ENCODE measurements around the gene DCC. TPM values are rescaled to one million over a fixed set of nuclear protein-coding genes. Genes with fewer than 3 reads are reported as not detected.

DCC gene
- total and polyA plus RNA-seq, 9 of the 15 experiments (the other 6 are each of a cell fraction or from before 2014, with no cell fraction given), result not detected

DNA sequence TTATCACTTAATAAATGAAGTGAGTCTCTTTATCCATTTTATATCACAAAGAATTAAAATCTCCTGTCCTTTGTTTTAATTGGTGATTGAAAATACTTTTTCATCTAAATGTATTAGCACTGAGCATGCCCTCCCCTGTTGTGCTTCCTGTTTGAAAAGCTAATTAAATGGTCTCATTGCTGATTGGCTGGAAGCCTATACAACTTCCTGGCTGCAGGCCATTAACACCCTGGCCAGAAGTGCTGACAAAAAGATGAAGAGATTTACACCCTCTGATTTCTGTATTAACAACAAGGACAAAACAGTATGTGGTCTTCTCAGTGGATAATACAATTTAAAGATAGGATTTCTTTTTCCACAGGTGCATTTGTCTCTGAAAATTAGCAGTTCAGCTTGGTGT lies 548.0 kb downstream of the DCC start (continued):
- TF ChIP-seq, protein P1, sequence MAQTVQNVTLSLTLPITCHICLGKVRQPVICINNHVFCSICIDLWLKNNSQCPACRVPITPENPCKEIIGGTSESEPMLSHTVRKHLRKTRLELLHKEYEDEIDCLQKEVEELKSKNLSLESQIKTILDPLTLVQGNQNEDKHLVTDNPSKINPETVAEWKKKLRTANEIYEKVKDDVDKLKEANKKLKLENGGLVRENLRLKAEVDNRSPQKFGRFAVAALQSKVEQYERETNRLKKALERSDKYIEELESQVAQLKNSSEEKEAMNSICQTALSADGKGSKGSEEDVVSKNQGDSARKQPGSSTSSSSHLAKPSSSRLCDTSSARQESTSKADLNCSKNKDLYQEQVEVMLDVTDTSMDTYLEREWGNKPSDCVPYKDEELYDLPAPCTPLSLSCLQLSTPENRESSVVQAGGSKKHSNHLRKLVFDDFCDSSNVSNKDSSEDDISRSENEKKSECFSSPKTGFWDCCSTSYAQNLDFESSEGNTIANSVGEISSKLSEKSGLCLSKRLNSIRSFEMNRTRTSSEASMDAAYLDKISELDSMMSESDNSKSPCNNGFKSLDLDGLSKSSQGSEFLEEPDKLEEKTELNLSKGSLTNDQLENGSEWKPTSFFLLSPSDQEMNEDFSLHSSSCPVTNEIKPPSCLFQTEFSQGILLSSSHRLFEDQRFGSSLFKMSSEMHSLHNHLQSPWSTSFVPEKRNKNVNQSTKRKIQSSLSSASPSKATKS (CRISPR knock-in tag; IDR thresholded peaks at IDR 0.05), result no peak
- TF ChIP-seq BHLHE40 (IDR thresholded peaks at IDR 0.05; ENCODE audit: low read length), result no peak
- TF ChIP-seq, protein P2, sequence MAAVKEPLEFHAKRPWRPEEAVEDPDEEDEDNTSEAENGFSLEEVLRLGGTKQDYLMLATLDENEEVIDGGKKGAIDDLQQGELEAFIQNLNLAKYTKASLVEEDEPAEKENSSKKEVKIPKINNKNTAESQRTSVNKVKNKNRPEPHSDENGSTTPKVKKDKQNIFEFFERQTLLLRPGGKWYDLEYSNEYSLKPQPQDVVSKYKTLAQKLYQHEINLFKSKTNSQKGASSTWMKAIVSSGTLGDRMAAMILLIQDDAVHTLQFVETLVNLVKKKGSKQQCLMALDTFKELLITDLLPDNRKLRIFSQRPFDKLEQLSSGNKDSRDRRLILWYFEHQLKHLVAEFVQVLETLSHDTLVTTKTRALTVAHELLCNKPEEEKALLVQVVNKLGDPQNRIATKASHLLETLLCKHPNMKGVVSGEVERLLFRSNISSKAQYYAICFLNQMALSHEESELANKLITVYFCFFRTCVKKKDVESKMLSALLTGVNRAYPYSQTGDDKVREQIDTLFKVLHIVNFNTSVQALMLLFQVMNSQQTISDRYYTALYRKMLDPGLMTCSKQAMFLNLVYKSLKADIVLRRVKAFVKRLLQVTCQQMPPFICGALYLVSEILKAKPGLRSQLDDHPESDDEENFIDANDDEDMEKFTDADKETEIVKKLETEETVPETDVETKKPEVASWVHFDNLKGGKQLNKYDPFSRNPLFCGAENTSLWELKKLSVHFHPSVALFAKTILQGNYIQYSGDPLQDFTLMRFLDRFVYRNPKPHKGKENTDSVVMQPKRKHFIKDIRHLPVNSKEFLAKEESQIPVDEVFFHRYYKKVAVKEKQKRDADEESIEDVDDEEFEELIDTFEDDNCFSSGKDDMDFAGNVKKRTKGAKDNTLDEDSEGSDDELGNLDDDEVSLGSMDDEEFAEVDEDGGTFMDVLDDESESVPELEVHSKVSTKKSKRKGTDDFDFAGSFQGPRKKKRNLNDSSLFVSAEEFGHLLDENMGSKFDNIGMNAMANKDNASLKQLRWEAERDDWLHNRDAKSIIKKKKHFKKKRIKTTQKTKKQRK (IDR thresholded peaks at IDR 0.05; ENCODE audit: borderline replicate concordance, low read depth, low read length), result no peak

DNA sequence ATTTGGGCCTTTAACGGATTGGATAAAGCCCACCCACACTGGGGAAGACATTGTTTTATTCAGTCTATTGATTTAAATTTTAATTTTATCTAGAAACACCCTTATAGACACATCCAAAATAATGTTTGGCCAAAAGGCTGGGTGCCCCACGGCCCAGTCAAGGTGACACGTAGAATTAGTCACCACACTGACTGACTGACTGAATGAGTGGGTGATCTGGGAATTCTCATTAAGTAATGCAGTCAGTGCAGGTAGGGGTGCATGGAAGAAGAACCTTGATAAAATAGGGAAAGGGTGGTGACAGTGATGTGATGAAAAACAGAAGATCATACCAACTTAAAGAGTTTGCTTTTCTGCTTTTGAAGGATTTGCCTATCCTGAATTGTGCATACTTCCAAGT lies 554.8 kb downstream of the DCC start:
- Histone ChIP-seq H3K9ac (ENCODE audit: insufficient read depth in 1 of 2, low read depth in 2 of 2, low read length in 2 of 2) (no peak overlapping the region), H3K4me2 (ENCODE audit: insufficient read depth, low read length) (no peak overlapping the region), H3K27ac (ENCODE audit: extremely low read depth, low read depth, low read length) (no peak overlapping the region), H3K27me3 (ENCODE audit: control insufficient read depth in 2 of 2, insufficient read depth in 2 of 2, low read length in 2 of 2) (no peaks in the 10 kb centered on the region), H2AFZ (ENCODE audit: low read depth, low read length) (no peak overlapping the region), H3K4me3 (no peak overlapping the region), H3K9me1 (ENCODE audit: control insufficient read depth, insufficient read depth, low read length) (no peaks in the 10 kb centered on the region), H3K4me1 (replicated peaks in 1 of 2; ENCODE audit: control insufficient read depth in 2 of 2, insufficient read depth in 2 of 2, low read length in 2 of 2) (no peaks in the 10 kb centered on the region), H3K36me3 (ENCODE audit: control insufficient read depth, insufficient read depth, low read length) (no peaks in the 10 kb centered on the region), H3K9me3 (replicated peaks; ENCODE audit: control insufficient read depth, insufficient read depth, low read depth, low read length) (no peaks in the 10 kb centered on the region), H4K20me1 (replicated peaks; ENCODE audit: control insufficient read depth, insufficient read depth, low read length) (no peaks in the 10 kb centered on the region), H3K79me2 (ENCODE audit: control insufficient read depth, insufficient read depth, low read length) (no peaks in the 10 kb centered on the region)
- BruUV-seq (replicated peaks), result no TSS peak
- CTCF ChIA-PET (ENCODE audit: low intra/inter-chr PET ratio), result no interaction called here
- WGBS (ENCODE audit: insufficient coverage, low coverage, missing lambda C conversion rate), result 0% methylated on average over 3 of the region's 3 CpGs
- POLR2A ChIA-PET, result no interaction called here
- no peak for FAIRE-seq
- no peak for DNase-seq (ENCODE audit: extremely low read depth in 1 of 4, low spot score in 3 of 4)
- in situ Hi-C loops (cut with MboI), result no loop called here
- intact Hi-C loops (cut with micrococcal nuclease), result no loop called here
- no peak for ATAC-seq
- no peak for TF ChIP-seq RBM15 (IDR thresholded peaks at IDR 0.05; ENCODE audit: insufficient read depth, low read length)
- TF ChIP-seq, protein P3, sequence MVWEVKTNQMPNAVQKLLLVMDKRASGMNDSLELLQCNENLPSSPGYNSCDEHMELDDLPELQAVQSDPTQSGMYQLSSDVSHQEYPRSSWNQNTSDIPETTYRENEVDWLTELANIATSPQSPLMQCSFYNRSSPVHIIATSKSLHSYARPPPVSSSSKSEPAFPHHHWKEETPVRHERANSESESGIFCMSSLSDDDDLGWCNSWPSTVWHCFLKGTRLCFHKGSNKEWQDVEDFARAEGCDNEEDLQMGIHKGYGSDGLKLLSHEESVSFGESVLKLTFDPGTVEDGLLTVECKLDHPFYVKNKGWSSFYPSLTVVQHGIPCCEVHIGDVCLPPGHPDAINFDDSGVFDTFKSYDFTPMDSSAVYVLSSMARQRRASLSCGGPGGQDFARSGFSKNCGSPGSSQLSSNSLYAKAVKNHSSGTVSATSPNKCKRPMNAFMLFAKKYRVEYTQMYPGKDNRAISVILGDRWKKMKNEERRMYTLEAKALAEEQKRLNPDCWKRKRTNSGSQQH (CRISPR knock-in tag; IDR thresholded peaks at IDR 0.05), result no peak
- TF ChIP-seq SPI1 (IDR thresholded peaks at IDR 0.05; ENCODE audit: borderline replicate concordance, low read depth, low read length), result no peak
- no peak for TF ChIP-seq SREBF1 (IDR thresholded peaks at IDR 0.05; ENCODE audit: borderline replicate concordance, low read depth, low read length)
- TF ChIP-seq ZNF165 (CRISPR knock-in tag; IDR thresholded peaks at IDR 0.05; ENCODE audit: borderline replicate concordance), result no peak
- no peak for TF ChIP-seq CBFB (CRISPR knock-in tag; IDR thresholded peaks at IDR 0.05)
- no peak for TF ChIP-seq ARNT (IDR thresholded peaks at IDR 0.05)
- no peak for TF ChIP-seq MAFG (tag; conservative IDR thresholded peaks at IDR 0.05)
- TF ChIP-seq POLR2AphosphoS5 (IDR thresholded peaks at IDR 0.05; ENCODE audit: control insufficient read depth, insufficient read depth, low read depth, low read length), result no peak
- no peak for TF ChIP-seq TCFL5 (CRISPR knock-in tag; conservative IDR thresholded peaks at IDR 0.05)

Data from K562 (cell line).